ENCODE results near the gene BEST1. TPM values are rescaled to one million over a fixed set of nuclear protein-coding genes. Genes with fewer than 3 reads are reported as not detected.

BEST1 gene
- total and polyA plus RNA-seq, 2 of the 13 experiments (the other 11 are each of a cell fraction or from before 2014, with no cell fraction given): 0.09 to 0.65 TPM

DNA sequence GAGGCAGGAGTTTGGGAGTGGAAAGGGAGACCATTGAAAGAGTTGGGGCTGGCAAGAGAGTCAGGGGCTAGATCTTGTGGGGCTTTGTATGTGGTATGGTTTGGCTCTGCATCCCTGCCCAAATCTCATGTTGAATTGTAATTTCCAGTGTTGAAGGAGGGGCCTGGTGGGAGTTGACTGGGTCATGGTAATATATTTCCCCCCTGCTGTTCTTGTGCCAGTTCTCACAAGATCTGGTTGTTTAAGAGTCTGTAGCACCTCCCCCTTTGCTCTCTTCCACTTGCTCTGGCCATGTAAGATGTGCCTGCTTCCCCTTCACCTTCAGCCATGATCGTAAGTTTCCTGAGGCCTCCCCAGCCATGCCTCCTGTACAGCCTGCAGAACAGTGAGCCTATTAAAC, 22.6 kb upstream of the BEST1 start (continued):
- TF ChIP-seq RORA (CRISPR knock-in tag; IDR thresholded peaks at IDR 0.05): no peak
- TF ChIP-seq ZNF615 (CRISPR knock-in tag; IDR thresholded peaks at IDR 0.05; ENCODE audit: borderline replicate concordance): no peak
- no peak for TF ChIP-seq CHD4 (IDR thresholded peaks at IDR 0.05; ENCODE audit: borderline replicate concordance, low read length)
- TF ChIP-seq PTBP1 (IDR thresholded peaks at IDR 0.05; ENCODE audit: low read depth, low read length, poor library complexity, severe bottlenecking): no peak
- no peak for TF ChIP-seq HIVEP1 (CRISPR knock-in tag; IDR thresholded peaks at IDR 0.05)

DNA sequence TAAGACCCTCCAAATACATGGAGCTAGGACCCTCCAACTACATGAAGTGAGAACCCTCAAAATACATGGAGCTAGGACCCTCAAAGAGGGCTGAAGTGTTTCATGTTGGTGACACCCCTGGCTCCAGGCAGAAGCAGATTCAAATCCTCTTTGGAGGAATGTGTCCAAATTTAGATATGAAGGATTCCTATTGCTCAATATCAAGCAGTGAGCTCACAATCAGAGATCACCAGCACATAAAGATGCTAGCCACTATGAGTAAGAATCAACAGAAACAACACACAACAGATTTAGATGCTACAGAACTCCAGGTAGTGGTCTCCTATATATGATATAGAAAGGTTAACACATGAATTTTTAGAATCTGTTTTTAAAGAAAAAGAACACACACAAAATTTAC, 21.5 kb upstream of the BEST1 start:
- Histone ChIP-seq H4K20me1 (ENCODE audit: insufficient read depth, low read length) (no peaks in the 10 kb centered on the region), H2AFZ (ENCODE audit: low read length) (no peak overlapping the region), H3K79me2 (ENCODE audit: insufficient read depth, low read length) (no peaks in the 10 kb centered on the region), H3K36me3 (replicated peaks in 1 of 2; ENCODE audit: control insufficient read depth in 1 of 2, insufficient read depth in 2 of 2, low read length in 2 of 2) (no peaks in the 10 kb centered on the region), H3K27me3 (ENCODE audit: control insufficient read depth in 1 of 2, insufficient read depth in 2 of 2, low read length in 2 of 2) (no peaks in the 10 kb centered on the region), H3K9me3 (ENCODE audit: low read length) (no peaks in the 10 kb centered on the region), H3K4me2 (ENCODE audit: low read depth, low read length) (no peak overlapping the region), H3K27ac (ENCODE audit: extremely low read length, insufficient read depth, low read length) (no peak overlapping the region), H3K4me1 (ENCODE audit: insufficient read depth, low read length) (peaks cover 26% of the 10 kb centered on the region), H3K9ac (ENCODE audit: insufficient read depth, low read depth, low read length) (no peak overlapping the region), H3K4me3 (replicated peaks in 1 of 3; ENCODE audit: insufficient read depth in 1 of 3, low read depth in 2 of 3, low read length in 3 of 3) (no peak overlapping the region)
- in situ Hi-C loops (cut with HindIII; ENCODE audit: extremely low pct_ligation_motif_present, low pct_unique_long_range_greater_than_20kb): no loop called here
- intact Hi-C loops (cut with micrococcal nuclease; ENCODE audit: unreplicated experiment): no loop called here
- DNase-seq (ENCODE audit: low spot score): no peak
- BruUV-seq (replicated peaks): no TSS peak
- ChIA-PET CTCF (ENCODE audit: low intra/inter-chr PET ratio, low total read pairs) (no interaction called here), POLR2A (interaction anchor here (1.5 to 1.6 kb wide), 2 partner anchors 22 to 24 kb away, joined by 3 to 4 read pairs; partner anchors contain the start of gene BEST1)
- FAIRE-seq: no peak
- TF ChIP-seq HMGA1 (CRISPR knock-in tag; conservative IDR thresholded peaks at IDR 0.05) (no peak), ZNF12 (CRISPR knock-in tag; IDR thresholded peaks at IDR 0.05) (no peak), ZNF720 (CRISPR knock-in tag; IDR thresholded peaks at IDR 0.05) (no peak), CEBPB (IDR thresholded peaks at IDR 0.05; ENCODE audit: borderline replicate concordance, low read depth, low read length) (peak; percentile 23; the same call in 1 of the 2 replicates)
- ATAC-seq: no peak
